Brain microvascular endothelial cell (primary cell): ENCODE measurements around the gene ENAM.

Experiments
- DNase-seq: peaks from one replicate; pipeline ENCODE4 v3.0.0-alpha.2; 2020
- H3K27ac ChIP-seq: fragments of 250-450 bp; sonication (Bioruptor Pico); 2 replicates; pipeline ENCODE4 v1.5.1; 2020; ENCODE audit warnings: mild to moderate bottlenecking, moderate library complexity
- H3K27me3 ChIP-seq: fragments of 250-450 bp; sonication (Bioruptor Pico); replicated peaks from 2 replicates; pipeline ENCODE4 v1.5.1; 2020; ENCODE audit warnings: mild to moderate bottlenecking
- H3K36me3 ChIP-seq: fragments of 250-450 bp; sonication (Bioruptor Pico); replicated peaks from 2 replicates; pipeline ENCODE4 v1.5.1; 2020; ENCODE audit warnings: mild to moderate bottlenecking
- H3K4me3 ChIP-seq: 2 replicates; pipeline ENCODE4 v1.5.1; 2011; ENCODE audit warnings: low read depth, mild to moderate bottlenecking, control low read depth, low read length, moderate library complexity
- CTCF ChIP-seq: IDR thresholded peaks from 2 replicates; pipeline ENCODE4 v1.5.1; 2011; ENCODE audit warnings: low read depth, mild to moderate bottlenecking, moderate library complexity, low read length, control low read depth, inconsistent platforms; ENCODE audit errors: missing control alignments
- in situ Hi-C: cut with HindIII; loops from 2 replicates; pipeline ENCODE4 v1.10.0; 2017; ENCODE audit warnings: low sequenced_read_pairs, low pct_ligation_motif_present

Gene ENAM

GRCh38 chr4:70666369-70666768 is 37.8 kb downstream of the ENAM start, which contains the start of gene JCHAIN:
Gene JCHAIN (minus strand): TSS chr4:70666508. CDS start chr4:70666490, 18 bp downstream.
- Histone ChIP-seq H3K4me3 (no peak within 1 kb of the TSS), H3K27me3 (no peaks in the 10 kb centered on the region), H3K27ac (no peak within 1 kb of the TSS), H3K36me3 (no peaks in the 10 kb centered on the region)
- in situ Hi-C loops = no loop called here
- TF ChIP-seq CTCF = no peak
- DNase-seq = no peak

GRCh38 chr4:70667740-70668535 is 39.4 kb downstream of the ENAM start:
- TF ChIP-seq CTCF = no peak
- DNase-seq = no peak
- in situ Hi-C loops = no loop called here
- H3K4me3 ChIP-seq = no peak overlapping the region
- no peaks in the 10 kb centered on the region for H3K27me3 ChIP-seq
- H3K27ac ChIP-seq = no peak overlapping the region
- H3K36me3 ChIP-seq = no peaks in the 10 kb centered on the region

- H3K4me3 ChIP-seq = no peak overlapping the region
- H3K27me3 ChIP-seq = no peaks in the 10 kb centered on the region
- no peaks in the 10 kb centered on the region for H3K36me3 ChIP-seq
- no peak for DNase-seq
- H3K27ac ChIP-seq = no peak overlapping the region
- in situ Hi-C loops = no loop called here
- no peak for TF ChIP-seq CTCF
These were observed 41.9 kb downstream of the ENAM start for GRCh38 chr4:70670332-70671014.

DNA sequence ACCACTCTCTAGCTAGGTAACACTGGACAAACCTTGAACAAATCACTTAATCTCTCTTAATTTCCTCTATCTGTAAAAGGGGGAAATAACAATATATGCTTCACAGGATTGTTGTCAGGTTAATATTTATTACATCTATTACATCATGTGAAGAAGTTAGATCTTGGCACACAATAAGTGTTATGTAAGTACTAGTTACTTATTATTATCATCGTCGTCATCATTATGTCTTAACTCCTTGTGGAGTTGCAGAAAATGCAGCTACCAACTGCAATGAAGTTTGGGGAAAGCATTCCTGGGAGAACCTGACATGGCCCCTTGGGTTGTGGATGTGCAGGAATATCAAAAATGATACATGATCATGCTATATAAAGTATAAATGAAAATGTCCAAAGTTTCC is 42.5 kb downstream of the ENAM start:
- Histone ChIP-seq H3K27me3 (no peaks in the 10 kb centered on the region), H3K27ac (no peak overlapping the region), H3K4me3 (no peak overlapping the region), H3K36me3 (no peaks in the 10 kb centered on the region)
- DNase-seq = no peak
- TF ChIP-seq CTCF = no peak
- in situ Hi-C loops = no loop called here

DNA sequence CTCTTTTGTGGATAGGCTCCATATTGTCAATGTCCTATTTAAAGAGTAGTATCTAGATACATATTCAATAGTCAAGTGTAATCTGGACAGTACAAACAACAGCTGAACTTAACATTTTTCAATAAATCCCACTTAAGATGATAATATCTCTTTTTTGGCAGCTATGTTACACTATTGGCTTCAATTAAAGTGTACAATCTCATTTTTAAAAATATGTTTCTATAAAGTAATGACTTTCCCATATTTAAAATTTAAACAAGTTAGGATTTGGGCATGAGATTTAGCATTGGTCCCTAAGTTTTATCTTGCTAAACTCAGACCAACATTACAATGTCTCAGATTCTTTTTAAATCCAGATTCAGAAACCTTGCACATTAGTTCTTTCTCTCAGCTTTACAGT is 45.6 kb downstream of the ENAM start:
- TF ChIP-seq CTCF = no peak
- DNase-seq = no peak
- no peaks in the 10 kb centered on the region for H3K36me3 ChIP-seq
- no peak overlapping the region for H3K27ac ChIP-seq
- in situ Hi-C loops = no loop called here
- no peak overlapping the region for H3K4me3 ChIP-seq
- H3K27me3 ChIP-seq = no peaks in the 10 kb centered on the region

GRCh38 chr4:70674731-70675130 is 46.2 kb downstream of the ENAM start:
- Histone ChIP-seq H3K27me3 (no peaks in the 10 kb centered on the region), H3K27ac (no peak overlapping the region), H3K4me3 (no peak overlapping the region), H3K36me3 (no peaks in the 10 kb centered on the region)
- TF ChIP-seq CTCF = no peak
- in situ Hi-C loops = no loop called here
- DNase-seq = no peak
